ENCODE measurements around the gene ATF7IP.

ATF7IP gene

GRCh38 chr12:14387219-14387871 is 21.9 kb downstream of the ATF7IP start:
- Histone ChIP-seq H3K27me3 (ENCODE audit: insufficient read depth, low read depth, severe bottlenecking) (no peaks in the 10 kb centered on the region), H3K36me3 (no peaks in the 10 kb centered on the region), H3K27ac (no peak overlapping the region), H3K9me3 (ENCODE audit: severe bottlenecking) (no peaks in the 10 kb centered on the region), H3K4me3 (ENCODE audit: low read depth, low read length) (no peak overlapping the region)
- DNase-seq, result no peak
- TF ChIP-seq, protein P1, sequence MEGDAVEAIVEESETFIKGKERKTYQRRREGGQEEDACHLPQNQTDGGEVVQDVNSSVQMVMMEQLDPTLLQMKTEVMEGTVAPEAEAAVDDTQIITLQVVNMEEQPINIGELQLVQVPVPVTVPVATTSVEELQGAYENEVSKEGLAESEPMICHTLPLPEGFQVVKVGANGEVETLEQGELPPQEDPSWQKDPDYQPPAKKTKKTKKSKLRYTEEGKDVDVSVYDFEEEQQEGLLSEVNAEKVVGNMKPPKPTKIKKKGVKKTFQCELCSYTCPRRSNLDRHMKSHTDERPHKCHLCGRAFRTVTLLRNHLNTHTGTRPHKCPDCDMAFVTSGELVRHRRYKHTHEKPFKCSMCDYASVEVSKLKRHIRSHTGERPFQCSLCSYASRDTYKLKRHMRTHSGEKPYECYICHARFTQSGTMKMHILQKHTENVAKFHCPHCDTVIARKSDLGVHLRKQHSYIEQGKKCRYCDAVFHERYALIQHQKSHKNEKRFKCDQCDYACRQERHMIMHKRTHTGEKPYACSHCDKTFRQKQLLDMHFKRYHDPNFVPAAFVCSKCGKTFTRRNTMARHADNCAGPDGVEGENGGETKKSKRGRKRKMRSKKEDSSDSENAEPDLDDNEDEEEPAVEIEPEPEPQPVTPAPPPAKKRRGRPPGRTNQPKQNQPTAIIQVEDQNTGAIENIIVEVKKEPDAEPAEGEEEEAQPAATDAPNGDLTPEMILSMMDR (IDR thresholded peaks at IDR 0.05; ENCODE audit: low read depth, low read length), result no peak

GRCh38 chr12:14390449-14390848 is 25.0 kb downstream of the ATF7IP start:
- Histone ChIP-seq H3K9me3 (ENCODE audit: severe bottlenecking) (no peaks in the 10 kb centered on the region), H3K27ac (no peak overlapping the region), H3K36me3 (no peaks in the 10 kb centered on the region), H3K27me3 (ENCODE audit: insufficient read depth, low read depth, severe bottlenecking) (no peaks in the 10 kb centered on the region), H3K4me3 (ENCODE audit: low read depth, low read length) (no peak overlapping the region)
- no peak for DNase-seq
- TF ChIP-seq, protein P1 (IDR thresholded peaks at IDR 0.05; ENCODE audit: low read depth, low read length), result no peak

- no peaks in the 10 kb centered on the region for H3K27me3 ChIP-seq (ENCODE audit: insufficient read depth, low read depth, severe bottlenecking)
- no peak overlapping the region for H3K27ac ChIP-seq
- TF ChIP-seq, protein P1 (IDR thresholded peaks at IDR 0.05; ENCODE audit: low read depth, low read length), result no peak
- no peaks in the 10 kb centered on the region for H3K36me3 ChIP-seq
- H3K9me3 ChIP-seq (ENCODE audit: severe bottlenecking), result no peaks in the 10 kb centered on the region
- no peak for DNase-seq
- H3K4me3 ChIP-seq (ENCODE audit: low read depth, low read length), result no peak overlapping the region
Measured at GRCh38 chr12:14390870-14391530, 25.5 kb downstream of the ATF7IP start.

DNA sequence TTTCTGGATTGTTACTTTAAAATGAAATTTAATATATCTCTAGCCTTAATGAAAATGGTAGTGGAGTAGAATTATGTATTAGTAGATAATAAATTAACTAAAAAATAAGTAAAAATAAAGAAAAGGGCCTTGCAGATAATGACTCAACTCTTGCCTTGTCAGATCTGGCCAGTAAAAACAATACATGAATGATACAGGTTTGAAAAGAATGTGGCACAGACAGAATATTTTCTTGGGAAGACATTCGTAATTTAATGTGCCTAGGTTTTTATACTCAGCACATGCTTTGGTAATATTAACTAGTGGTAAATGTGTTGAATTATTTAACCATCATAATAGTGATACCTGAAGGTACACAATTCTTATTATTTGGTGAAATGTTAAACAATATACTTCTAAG is 28.3 kb downstream of the ATF7IP start:
- Histone ChIP-seq H3K27me3 (ENCODE audit: insufficient read depth, low read depth, severe bottlenecking) (no peaks in the 10 kb centered on the region), H3K36me3 (no peaks in the 10 kb centered on the region), H3K4me3 (ENCODE audit: low read depth, low read length) (no peak overlapping the region), H3K27ac (no peak overlapping the region), H3K9me3 (ENCODE audit: severe bottlenecking) (no peaks in the 10 kb centered on the region)
- DNase-seq, result no peak
- TF ChIP-seq, protein P1 (IDR thresholded peaks at IDR 0.05; ENCODE audit: low read depth, low read length), result no peak

GRCh38 chr12:14394317-14395073 is 29.0 kb downstream of the ATF7IP start:
- no peak overlapping the region for H3K4me3 ChIP-seq (ENCODE audit: low read depth, low read length)
- DNase-seq, result no peak
- no peaks in the 10 kb centered on the region for H3K9me3 ChIP-seq (ENCODE audit: severe bottlenecking)
- H3K36me3 ChIP-seq, result no peaks in the 10 kb centered on the region
- TF ChIP-seq, protein P1 (IDR thresholded peaks at IDR 0.05; ENCODE audit: low read depth, low read length), result no peak
- H3K27ac ChIP-seq, result no peak overlapping the region
- no peaks in the 10 kb centered on the region for H3K27me3 ChIP-seq (ENCODE audit: insufficient read depth, low read depth, severe bottlenecking)
